ENCODE measurements around the gene KATNB1.

The KATNB1 gene

DNA sequence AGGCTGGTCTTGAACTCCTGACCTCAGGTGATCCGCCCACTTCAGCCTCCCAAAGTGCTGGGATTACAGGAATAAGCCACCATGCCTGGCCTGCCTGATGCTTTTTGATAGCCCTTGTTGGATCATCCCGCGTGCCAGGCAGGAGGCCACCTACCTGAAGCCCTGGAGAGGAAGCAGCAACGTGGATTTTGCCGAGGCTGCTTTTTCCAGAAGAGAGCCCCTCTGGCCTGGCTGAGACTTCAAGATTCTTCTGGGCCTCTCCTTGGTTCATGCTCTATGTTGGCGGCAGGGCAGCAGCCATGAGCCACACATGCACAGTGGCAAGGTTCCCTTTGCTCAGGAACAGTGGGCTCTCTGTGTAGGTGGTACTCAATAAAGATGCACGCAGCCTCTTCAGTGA, 11.5 kb downstream of the KATNB1 start:
- no peak for DNase-seq

DNA sequence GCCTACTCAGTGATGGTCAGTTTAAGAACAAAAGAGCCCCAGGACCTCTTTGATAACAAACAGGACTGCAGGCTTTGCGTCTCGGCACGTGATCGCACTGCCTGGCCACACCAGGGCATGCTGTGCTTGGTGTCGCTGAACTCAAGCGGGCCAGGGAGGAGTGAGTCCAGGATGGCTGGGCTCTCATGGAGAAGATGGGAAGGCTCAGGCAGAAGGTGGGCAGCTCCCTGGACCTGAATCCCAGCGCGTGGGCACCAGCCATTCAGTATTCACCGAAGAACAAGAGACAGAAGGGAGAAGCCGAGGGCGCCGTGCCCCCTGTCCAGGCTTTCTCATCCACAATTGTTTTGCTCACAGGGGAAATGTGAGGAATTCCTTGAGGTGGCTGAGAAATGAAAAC, 11.9 kb downstream of the KATNB1 start:
- DNase-seq = no peak

DNA sequence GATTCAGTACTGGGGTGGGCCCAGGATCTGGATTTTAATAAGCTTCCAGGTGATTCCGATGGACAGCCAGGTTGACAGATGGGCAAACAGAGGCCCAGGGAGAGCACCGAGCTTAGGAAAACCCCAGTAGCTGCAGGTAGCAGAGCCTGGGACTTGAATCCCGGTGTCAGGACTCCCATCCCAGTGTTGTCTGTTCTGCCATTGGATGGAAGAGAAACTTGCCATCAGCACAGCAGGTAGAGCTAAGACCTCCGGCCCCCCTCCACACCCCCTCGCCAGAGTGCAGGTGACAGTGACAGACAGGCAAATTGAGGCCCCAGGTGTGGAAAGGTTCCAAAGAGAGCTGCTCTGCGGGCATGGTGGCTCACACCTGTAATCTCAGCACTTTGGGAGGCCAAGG, 12.4 kb downstream of the KATNB1 start:
- no peak for DNase-seq

DNA sequence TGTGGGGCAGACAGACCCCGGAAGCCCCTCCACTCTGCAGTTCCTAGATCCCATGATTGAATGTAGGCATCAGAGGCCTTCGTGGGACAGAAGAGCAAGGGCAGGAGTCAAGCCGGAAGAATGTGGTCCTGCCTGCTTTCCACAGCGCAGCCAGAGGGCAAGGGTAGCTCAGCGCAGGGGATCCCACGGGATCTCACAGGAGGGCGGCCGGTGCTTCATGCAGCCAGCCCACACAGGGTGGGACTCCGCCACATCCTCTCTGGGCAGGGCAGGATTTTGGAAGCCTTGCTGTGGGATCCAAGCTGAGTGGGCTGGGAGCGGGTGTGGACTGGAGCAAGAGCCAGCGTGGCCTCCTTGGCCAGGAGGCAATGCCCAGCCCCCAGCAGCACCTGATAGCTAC, 13.0 kb downstream of the KATNB1 start:
- DNase-seq = no peak

DNA sequence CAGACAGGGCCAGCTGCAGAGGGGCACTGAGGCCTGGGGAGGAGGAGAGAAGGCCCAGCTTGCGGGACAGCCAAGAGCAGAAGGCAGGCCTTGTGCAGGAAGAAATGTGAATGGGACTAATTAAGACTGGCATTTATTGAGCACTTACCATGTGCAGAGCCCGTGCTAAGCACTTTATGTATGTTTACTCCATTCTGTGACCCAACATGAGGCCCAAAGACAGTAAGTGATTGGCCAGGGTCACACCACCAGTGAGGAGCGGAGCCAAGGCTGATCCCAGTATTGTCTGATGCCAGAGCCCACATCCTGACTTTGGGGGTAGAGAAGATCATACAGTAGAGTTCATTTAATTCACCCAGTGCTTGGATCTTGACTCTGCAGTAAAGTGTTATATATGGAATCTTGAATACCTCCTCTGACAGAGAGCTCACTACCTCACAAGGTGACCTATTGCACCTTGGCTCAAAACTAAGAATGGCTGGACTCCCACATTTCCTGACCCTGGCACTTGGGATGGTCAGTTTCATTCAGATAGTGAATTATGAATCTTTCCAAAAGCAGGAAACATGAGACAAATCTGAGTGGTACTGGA, 13.6 kb downstream of the KATNB1 start:
- DNase-seq = no peak

DNA sequence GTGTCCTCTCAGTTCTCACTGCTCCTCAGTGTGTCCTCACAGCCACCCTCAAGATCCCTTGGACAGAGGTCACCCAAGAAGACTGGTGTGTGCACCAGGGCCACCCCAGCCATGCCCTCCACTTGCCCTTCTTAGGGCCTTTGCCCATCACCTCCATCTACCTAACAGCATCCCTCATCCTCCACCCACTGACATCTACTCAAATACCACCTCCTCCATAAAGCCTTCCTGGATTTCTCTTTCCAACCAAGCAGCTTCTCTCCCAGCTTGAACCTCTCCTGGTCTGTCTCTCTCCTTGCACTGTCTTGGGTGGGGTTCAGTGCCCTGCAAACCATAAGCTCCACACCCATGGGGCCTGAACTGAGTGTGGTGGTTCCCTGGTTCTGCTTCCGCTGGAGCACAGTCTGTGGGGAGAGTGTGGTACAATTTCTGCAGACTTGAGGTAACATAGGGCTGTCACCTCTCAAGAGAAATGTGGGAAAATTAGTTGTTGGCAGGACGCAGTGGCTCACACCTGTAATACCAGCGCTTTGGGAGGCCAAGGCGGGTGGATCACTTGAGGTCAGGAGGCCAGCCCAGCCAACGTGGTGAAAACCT, 14.4 kb downstream of the KATNB1 start:
- no peak for DNase-seq

DNA sequence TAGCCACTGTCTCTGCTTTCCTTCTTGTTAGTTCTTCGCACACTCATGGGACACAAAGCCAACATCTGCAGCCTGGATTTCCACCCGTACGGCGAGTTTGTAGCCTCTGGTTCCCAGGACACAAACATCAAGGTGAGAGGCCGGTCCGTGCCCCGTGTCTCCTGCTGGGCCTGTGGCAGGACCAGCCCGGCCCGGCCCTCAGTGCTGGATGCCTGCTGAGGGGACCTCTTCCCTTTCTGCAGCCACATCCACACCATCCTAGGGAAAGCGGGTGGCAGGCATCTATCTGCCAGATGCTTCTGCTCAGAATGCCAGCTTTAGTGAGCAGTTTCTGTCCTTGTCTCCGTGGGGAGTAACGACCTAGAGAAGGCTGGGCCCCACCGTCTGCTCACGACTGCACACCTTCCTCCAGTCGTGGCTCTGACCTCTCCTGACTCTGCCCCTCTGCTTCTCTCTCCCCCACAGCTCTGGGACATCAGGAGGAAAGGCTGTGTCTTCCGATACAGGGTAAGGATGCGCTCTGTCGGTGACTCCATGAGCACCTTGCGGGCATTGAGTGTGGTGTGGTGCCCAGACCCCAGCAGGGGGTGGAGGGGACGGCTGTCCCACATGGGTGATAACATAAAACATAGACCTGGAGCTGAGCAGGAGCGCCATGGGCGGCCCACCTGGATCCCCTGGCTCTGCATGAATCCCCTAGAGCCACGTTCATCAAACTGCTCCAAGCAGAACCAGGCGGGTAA, 15.4 kb downstream of the KATNB1 start:
- DNase-seq = no peak

DNA sequence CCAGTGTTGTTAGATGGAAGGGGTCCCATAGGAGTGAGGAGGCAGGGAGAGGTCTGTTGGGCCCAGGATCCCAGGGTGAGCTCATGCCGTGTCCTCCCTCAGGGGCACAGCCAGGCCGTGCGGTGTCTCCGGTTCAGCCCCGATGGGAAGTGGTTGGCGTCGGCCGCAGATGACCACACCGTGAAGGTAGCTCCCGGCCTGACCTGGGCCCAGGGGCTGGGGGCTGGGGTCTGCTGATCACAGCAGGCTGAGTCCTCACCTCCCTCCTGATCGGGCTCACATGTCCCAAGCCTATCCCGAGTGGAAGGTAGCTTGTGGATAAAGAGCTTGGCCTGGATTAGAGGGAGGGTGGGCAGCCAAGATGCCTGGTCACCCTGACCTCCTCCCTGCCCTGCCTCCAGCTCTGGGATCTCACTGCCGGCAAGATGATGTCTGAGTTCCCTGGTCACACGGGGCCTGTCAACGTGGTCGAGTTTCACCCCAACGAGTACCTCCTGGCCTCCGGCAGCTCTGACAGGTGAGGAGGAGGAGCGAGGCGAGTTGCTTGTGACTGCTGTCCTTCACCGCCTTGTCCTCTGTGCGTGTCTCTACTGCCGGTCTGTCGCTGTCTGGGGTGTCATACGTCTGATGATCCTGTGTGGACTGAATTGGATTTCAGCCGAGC, 16.1 kb downstream of the KATNB1 start:
- DNase-seq = no peak

DNA sequence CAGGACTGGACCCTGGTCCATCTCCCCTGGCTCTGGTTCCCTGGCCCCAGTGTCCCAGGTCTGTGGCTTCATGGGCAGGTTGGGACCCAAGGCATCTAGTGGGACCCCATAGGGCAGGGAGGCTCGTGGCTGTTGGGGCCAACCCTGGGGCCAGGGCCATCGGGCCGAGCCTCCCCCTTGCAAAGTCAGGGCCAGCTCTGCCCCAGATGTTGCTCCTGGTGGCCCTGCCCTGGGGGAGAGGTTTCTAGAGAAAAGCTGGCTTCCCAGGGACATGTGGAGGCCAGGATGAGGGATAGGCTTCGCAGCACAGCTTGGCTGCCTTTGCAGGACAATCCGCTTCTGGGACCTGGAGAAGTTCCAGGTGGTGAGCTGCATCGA, 16.6 kb downstream of the KATNB1 start:
- DNase-seq = no peak

DNA sequence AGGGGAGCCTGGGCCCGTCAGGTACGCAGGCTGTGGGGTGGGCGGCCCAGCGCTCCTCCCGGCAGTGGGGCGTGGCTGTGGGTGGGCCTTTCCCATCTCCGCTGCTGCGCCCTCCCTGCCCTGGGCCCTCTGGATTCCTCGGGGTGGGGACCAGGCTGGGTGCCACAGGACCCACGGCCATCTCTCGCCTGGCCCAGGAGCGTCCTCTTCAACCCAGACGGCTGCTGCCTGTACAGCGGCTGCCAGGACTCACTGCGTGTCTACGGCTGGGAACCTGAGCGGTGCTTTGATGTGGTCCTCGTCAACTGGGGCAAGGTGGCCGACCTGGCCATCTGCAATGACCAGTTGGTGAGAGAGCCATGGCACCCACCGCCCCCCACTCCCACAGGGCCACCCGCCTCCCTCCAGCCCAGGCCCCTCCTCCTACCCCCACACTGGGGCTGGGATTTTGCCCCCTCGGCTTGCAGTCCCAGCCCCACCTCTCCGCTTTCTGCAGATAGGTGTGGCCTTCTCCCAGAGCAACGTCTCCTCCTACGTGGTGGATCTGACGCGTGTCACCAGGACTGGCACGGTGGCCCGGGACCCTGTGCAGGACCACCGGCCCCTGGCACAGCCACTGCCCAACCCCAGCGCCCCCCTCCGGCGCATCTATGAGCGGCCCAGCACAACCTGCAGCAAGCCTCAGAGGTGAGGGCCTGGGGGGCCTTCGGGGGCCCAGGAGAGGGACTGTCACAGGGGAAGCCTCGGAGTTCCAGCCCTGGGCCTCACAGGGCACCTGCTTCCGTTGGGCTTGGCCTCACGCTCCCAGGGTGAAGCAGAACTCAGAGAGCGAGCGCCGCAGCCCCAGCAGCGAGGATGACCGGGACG, 17.2 kb downstream of the KATNB1 start:
- no peak for DNase-seq

DNA sequence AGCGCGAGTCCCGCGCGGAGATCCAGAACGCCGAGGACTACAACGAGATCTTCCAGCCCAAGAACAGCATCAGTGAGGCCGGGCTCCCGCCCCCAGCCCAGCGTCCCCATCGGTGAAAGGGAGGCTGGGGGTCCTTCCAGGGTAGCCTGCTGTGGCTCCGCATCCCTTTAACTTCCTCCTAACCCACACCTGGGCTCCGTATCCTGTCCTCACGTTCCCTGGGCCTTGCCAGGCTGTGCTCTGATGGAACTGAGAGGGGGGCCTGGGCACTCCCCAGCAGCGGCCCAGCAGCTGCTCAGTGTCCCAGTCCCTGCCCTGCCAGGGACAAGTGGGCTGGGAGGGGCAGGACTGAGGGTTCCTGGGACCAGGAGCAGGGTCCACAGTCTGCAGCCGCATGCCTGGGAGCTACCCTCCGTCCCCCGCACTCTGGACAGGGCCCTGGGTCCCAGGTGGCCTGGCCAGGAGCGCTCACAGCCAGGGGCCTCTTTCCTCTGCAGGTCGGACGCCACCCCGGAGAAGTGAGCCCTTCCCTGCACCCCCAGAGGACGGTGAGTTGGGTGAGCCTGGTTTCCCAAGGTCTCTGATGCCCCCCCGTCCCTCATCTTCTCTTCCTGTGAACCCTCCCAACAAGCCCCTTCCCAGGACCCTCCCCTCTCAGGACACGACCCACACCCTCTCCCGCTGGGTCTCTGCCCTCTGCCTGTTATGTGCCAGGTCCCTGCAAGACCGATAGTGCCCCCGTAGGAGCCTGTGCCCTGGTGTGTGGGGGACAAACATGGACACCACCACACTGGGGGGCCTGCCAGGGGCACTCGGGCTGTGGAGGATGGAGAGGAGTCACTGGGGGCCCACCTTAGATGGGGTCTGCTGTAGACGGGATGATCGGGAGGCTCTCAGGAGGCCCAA, 18.1 kb downstream of the KATNB1 start:
- DNase-seq = no peak

DNA sequence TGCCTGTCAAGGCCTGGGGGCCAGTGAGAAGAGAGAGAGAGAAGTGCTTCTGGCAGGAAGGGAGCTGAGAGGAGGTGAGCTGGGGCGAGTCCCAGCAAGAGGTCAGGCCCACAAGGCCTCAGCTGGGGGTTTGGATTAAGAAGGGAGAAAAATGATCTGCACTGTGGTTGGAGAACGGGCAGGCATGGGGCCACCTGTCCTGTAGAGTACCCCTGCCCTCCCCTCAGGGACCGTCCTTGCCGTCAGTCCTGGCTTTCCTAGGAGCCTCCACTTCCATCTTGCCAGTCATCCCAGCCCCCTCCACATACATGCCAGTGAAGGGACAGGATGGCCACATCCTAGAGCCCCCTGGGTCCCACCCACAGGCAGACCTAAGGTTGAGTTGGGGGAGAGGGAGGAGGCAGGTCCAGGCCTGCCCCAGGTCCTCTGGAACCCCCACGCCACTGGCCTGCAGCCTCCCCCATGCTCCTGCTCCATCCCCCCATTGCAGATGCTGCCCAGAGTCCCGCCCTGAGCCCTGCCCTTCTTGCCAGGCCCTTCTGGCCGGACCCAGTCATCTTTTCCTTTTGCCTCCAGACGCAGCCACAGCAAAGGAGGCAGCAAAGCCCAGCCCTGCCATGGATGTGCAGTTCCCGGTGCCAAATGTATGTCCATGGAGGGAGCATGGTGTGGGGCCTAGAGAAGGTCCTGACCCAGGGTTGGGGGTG, 18.9 kb downstream of the KATNB1 start:
- DNase-seq = no peak

DNA sequence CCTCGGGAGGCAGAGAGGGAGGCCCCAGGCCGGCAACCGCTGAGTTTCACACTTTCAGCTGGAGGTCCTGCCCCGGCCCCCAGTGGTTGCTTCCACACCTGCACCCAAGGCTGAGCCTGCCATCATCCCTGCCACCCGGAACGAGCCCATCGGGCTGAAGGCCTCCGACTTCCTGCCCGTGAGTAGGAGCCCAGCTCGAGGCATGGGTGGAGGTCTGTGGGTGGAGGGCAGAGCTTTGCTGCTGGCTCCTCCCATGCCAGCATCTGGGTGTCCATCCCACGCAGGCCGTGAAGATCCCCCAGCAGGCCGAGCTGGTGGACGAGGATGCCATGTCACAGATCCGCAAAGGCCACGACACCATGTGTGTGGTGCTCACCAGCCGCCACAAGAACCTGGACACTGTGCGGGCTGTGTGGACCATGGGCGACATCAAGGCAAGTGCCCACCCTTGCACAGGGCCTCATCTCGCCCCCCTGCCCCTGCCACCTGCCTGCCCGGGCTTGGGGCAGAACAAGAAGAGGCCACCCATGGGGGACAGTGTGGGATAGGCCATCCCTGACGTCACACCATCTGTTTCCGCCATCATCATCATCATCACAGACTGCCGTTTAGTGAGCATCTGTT, 19.6 kb downstream of the KATNB1 start:
- no peak for DNase-seq

DNA sequence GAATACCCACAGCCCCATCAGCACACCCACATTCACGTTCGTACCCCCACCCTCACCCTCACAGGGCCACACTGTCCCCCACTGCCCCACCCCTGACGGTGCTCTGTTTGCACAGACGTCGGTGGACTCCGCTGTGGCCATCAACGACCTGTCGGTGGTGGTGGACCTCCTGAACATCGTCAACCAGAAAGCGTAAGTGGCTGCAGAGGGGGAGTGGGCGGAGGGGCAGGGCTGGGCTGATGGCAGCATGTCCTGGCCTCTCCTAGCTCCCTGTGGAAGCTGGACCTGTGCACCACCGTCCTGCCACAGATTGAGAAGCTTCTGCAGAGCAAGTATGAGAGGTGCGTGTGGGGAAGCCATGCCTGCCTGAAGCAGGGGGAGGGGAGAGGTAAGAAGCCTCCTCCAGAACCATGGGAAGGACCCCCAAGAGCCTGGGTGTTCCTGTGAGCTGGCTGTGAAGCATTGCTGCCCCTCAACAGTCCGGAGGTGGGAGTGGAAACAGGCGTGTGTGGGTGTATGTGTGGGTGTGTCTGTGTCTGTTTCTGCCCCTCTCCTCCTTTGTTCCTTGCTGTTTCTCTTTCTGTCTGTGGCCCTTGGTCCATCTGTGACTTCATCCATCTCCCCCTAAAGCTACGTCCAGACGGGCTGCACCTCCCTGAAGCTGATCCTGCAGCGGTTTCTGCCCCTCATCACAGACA, 20.3 kb downstream of the KATNB1 start:
- no peak for DNase-seq

DNA sequence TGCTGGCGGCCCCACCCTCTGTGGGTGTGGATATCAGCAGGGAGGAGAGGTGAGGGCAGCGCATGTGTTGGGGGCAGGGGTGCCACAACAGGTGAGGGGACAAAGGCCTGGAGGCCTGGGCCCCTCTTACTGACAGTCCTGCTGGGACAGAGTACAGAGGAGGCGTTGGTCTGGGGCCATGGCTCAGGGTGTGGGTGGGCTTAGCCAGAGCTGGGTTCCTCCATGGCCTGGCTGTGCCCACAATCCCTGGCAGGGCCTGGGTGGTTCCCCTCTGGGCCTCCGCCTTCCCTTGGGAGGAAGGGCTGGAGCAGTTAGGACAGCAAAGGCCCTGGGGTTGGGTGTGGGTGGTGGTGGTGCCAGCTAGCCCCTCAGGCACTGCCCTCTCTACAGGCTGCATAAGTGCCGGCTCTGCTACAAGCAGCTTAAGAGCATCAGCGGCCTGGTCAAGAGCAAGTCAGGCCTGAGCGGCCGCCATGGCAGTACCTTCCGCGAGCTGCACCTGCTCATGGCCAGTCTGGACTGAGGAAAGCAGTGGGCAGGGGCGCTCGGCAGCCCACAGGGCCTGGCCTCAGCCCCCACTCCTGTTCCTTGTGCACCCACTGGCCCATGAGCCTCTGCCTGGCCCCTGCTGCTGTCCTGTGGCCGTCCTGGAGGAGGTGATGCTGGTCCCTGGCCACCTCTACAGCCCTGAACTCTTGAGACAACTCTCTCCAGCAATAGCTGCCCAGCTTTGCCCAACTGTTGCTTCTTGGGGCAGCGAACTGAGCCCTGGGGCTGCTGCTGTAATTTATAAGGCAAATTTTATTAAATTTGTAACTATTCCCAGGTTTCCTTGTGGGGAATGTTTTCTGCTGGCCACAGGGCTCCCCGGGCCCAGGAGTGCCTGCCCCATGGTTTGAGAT, 21.1 kb downstream of the KATNB1 start:
- no peak for DNase-seq

DNA sequence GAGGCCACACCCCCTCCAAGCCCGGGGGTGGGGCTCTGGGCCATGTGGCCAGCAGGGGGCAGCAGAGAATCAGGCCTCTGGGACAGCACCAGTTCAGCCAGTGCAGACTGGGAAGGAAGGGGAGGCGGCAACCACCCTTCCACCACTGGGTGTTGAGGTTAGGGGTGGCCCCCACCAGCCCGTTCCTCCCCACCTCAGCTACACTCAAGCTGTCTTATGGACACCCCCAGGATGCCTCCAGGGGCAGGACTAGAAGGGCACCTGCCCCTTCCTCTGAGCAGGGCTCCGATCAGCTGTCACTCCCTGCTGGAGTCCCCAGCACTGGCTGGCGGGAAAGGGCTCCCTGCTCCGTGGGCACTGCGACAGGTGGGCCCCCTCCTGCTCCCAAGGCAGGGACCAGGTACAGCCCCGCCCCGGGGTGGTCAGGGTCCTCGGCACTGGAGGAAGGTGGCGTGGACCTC, 21.8 kb downstream of the KATNB1 start:
- DNase-seq = peak; percentile 69

DNA sequence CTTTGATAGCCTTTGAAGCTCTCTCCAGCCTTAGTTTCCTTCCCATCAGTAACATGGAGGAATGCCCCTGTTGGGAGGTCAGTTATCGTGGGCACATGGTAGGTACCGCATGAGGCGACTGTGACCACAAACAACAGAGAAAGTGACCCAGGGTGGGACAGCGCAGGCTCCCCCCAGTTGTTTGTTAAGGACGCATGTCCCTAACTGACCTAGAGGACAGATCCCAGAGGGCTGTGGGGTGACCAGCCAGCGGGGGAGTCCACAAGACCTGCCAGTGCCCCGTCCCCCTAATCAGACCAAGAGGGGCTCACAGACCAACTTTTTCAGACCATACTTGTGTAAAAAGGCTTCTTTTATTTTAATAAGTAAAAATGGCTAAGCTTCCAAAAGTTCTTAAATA, 22.3 kb downstream of the KATNB1 start:
- no peak for DNase-seq

DNA sequence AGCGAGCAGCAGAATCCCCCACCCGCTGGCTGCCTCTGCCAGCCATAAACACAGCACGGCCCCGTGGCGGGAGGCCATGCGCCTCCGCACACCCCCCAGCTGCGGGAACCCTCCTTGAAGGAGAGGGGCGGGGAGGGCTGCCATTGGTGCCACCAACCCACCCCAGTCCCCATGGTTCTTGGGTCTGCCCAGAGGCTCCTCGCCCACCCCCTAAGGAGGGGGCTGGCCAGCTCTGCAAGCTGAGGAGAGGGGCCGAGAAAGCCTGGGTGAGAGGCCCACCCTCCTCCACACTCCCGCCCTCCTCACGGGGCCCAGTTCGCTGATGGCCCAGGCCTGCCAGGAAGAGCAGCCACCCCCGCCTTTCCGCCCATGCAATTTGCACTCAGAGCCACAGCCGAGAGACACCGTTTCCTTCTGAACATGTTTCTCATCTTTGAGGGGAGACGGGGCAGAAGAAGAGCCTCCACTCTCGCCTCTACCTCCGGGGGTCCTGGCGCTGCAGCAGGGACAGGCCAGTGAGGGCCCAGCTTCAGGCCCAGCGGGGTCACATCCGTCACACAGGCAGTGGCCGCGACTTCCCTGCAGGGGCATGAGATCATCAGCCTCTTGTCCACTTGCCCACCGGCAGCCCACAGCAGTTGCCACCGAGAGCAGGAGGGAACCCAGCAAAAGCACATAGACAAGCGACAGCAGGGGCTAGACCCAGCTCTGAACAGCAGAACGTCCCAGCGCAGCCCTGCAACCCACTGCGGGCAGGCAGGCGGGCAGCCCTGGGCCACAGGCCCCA, 23.0 kb downstream of the KATNB1 start:
- DNase-seq = no peak
